GM12878 (cell line): ENCODE results near the gene FNIP1. TPM values are rescaled to one million over a fixed set of nuclear protein-coding genes. Genes with fewer than 3 reads are reported as not detected.

Experiments used
- ATAC-seq: fragments of 200-7000 bp; cut with Tn5 transposase; 3 replicates; pipeline ENCODE4 v1.9.1; 2020; ENCODE audit warnings: mild to moderate bottlenecking, moderate library complexity
- BruUV-seq: library from RNA; stranded (reverse); fragments of 400-500 nt; replicated peaks from 2 replicates; lab custom pipeline; 2021; lab: Mats Ljungman, UMichigan
- CTCF ChIA-PET: fragments of 300-600 bp; sonication (Branson Sonifier 250); formaldehyde crosslinking; extraction: SDS; loops from one replicate; lab custom pipeline; 2021; ENCODE audit warnings: inconsistent platforms; lab: Yijun Ruan, JAX
- POLR2A ChIA-PET: fragments of 350-600 bp; formaldehyde crosslinking; extraction: SDS; loops from one replicate; lab custom pipeline; 2021; ENCODE audit warnings: inconsistent platforms; lab: Charles Lee
- RAD21 ChIA-PET: fragments of 300-600 bp; sonication (Branson Sonifier 250); formaldehyde crosslinking; loops from one replicate; lab custom pipeline; 2023; ENCODE audit warnings: antibody characterized with exemption; ENCODE audit not compliant: unreplicated experiment; lab: Charles Lee
- SMC1A ChIA-PET: fragments of 300-600 bp; sonication (Branson Sonifier 250); formaldehyde crosslinking; loops from one replicate; lab custom pipeline; 2023; ENCODE audit not compliant: unreplicated experiment, uncharacterized antibody; lab: Charles Lee
- DNase-seq: peaks from one replicate; pipeline ENCODE4 v3.0.0-alpha.2; 2011; ENCODE audit warnings: low read depth, low spot score
- FAIRE-seq: peaks from 3 replicates; lab custom pipeline; 2011; peaks lifted over from hg19 to GRCh38; lab: Jason Lieb, UNC
- H2AFZ ChIP-seq: 2 replicates; pipeline ENCODE4 v1.6.0; 2011; ENCODE audit warnings: low read depth, low read length, control low read depth; ENCODE audit not compliant: control insufficient read depth
- H3K27ac ChIP-seq: 2 replicates; pipeline ENCODE4 v1.5.1; 2011; ENCODE audit warnings: control low read depth; ENCODE audit not compliant: control insufficient read depth, insufficient read depth
- H3K27me3 ChIP-seq, 2 experiments: replicated peaks in 1 of 2; 2 replicates each; pipeline versions ENCODE4 v1.6.0 to v1.6.1; 2011; ENCODE audit warnings: low read length in 1 of 2; ENCODE audit not compliant: control insufficient read depth in 2 of 2, insufficient read depth in 2 of 2
- H3K36me3 ChIP-seq, 2 experiments: 2 replicates each; pipeline ENCODE4 v1.5.1; 2011; ENCODE audit warnings: low read length in 1 of 2; ENCODE audit not compliant: control insufficient read depth in 2 of 2, insufficient read depth in 2 of 2
- H3K4me1 ChIP-seq: 2 replicates; pipeline ENCODE4 v1.6.1; 2011; ENCODE audit warnings: mild to moderate bottlenecking, low read length, moderate library complexity, mixed read lengths; ENCODE audit not compliant: control insufficient read depth, insufficient read depth
- H3K4me2 ChIP-seq: 2 replicates; pipeline ENCODE4 v1.6.0; 2011; ENCODE audit warnings: control low read depth; ENCODE audit not compliant: control insufficient read depth, insufficient read depth
- H3K4me3 ChIP-seq: fragments of 200-600 bp; sonication (generic); 2 replicates; pipeline ENCODE4 v1.5.1; 2016
- H3K79me2 ChIP-seq: 2 replicates; pipeline ENCODE4 v1.6.0; 2011; ENCODE audit warnings: low read length; ENCODE audit not compliant: control insufficient read depth, insufficient read depth
- H3K9ac ChIP-seq: 2 replicates; pipeline ENCODE4 v1.8.0; 2011; ENCODE audit warnings: low read length, control low read depth, mixed read lengths; ENCODE audit not compliant: control insufficient read depth, insufficient read depth
- H3K9me3 ChIP-seq: replicated peaks from 3 replicates; pipeline ENCODE4 v1.5.1; 2011; ENCODE audit warnings: mild to moderate bottlenecking, low read length; ENCODE audit not compliant: control insufficient read depth, insufficient read depth
- H4K20me1 ChIP-seq: 2 replicates; pipeline ENCODE4 v1.6.0; 2011; ENCODE audit not compliant: control insufficient read depth, insufficient read depth
- CBX5 ChIP-seq: sonication (generic); IDR thresholded peaks from 2 replicates; pipeline ENCODE4 v1.6.1; 2016; ENCODE audit warnings: low read depth, moderate library complexity, mild to moderate bottlenecking, inconsistent platforms
- CEBPZ ChIP-seq: fragments of 150-350 bp; IDR thresholded peaks from 2 replicates; pipeline ENCODE4 v1.6.1; 2016; ENCODE audit warnings: low read depth, low read length
- E2F8 ChIP-seq: fragments of 450-650 bp; IDR thresholded peaks from 2 replicates; pipeline ENCODE4 v1.6.1; 2018; ENCODE audit warnings: mild to moderate bottlenecking, low read depth, moderate library complexity; ENCODE audit not compliant: partially characterized antibody
- ETV6 ChIP-seq, 2 experiments: fragments of 450-650 bp in 1 of 2; IDR thresholded peaks in 1 of 2; conservative IDR thresholded peaks in 1 of 2; 2 replicates each; pipeline ENCODE4 v1.6.1; 2014; ENCODE audit warnings: antibody characterized with exemption in 1 of 2, borderline replicate concordance in 1 of 2, low read depth in 1 of 2, mild to moderate bottlenecking in 1 of 2, moderate library complexity in 1 of 2
- EZH2 ChIP-seq: IDR thresholded peaks from 2 replicates; pipeline ENCODE4 v1.6.1; 2012; ENCODE audit warnings: low read depth, mild to moderate bottlenecking, control low read depth, inconsistent platforms, low read length, borderline replicate concordance; ENCODE audit not compliant: control insufficient read depth
- HDGF ChIP-seq: fragments of 450-650 bp; IDR thresholded peaks from 2 replicates; pipeline ENCODE4 v1.6.1; 2016; ENCODE audit warnings: antibody characterized with exemption
- MAX ChIP-seq: IDR thresholded peaks from 2 replicates; pipeline ENCODE4 v1.6.1; 2012; ENCODE audit warnings: low read depth, low read length, improper control_type of control experiment
- SIX5 ChIP-seq: IDR thresholded peaks from 2 replicates; pipeline ENCODE4 v1.6.1; 2011; ENCODE audit warnings: mild to moderate bottlenecking, low read depth, low read length, moderate library complexity; ENCODE audit not compliant: severe bottlenecking
- SPI1 ChIP-seq: IDR thresholded peaks from 2 replicates; pipeline ENCODE4 v1.6.1; 2011; ENCODE audit warnings: low read depth, mild to moderate bottlenecking, low read length, moderate library complexity, borderline replicate concordance; ENCODE audit not compliant: insufficient read depth
- SUPT20H ChIP-seq: IDR thresholded peaks from 2 replicates; pipeline ENCODE4 v1.6.1; 2011; ENCODE audit warnings: low read depth, mild to moderate bottlenecking, low read length, moderate library complexity, borderline replicate concordance; ENCODE audit not compliant: control insufficient read depth
- TAF1 ChIP-seq: IDR thresholded peaks from 2 replicates; pipeline ENCODE4 v1.6.1; 2011; ENCODE audit warnings: mild to moderate bottlenecking, low read depth, low read length, borderline replicate concordance
- USF1 ChIP-seq: IDR thresholded peaks from 2 replicates; pipeline ENCODE4 v1.6.1; 2011; ENCODE audit warnings: borderline replicate concordance, low read depth, mild to moderate bottlenecking, moderate library complexity, mixed read lengths, low read length; ENCODE audit not compliant: insufficient read depth; ENCODE audit errors: extremely low read length
- ZNF274 ChIP-seq: IDR thresholded peaks from one replicate; pipeline ENCODE4 v1.8.0; 2011; ENCODE audit not compliant: insufficient read length, insufficient read depth
- WGBS: methylation state at CpG from one replicate; pipeline ENCODE4 v1.1.6; 2016; ENCODE audit warnings: low lambda C conversion rate; ENCODE audit not compliant: insufficient replicate concordance, insufficient coverage; ENCODE audit errors: missing lambda C conversion rate; 5-methylcytosine and 5-hydroxymethylcytosine counted together
- in situ Hi-C: fragments of 300-500 bp; cut with MboI; formaldehyde crosslinking; loops from 9 replicates; pipeline ENCODE4 v1.14.3; 2018; ENCODE audit warnings: mixed read lengths
- intact Hi-C: fragments of 100-400 bp; cut with micrococcal nuclease; formaldehyde crosslinking; loops from one replicate; pipeline ENCODE4 v1.14.2; 2022; ENCODE audit not compliant: unreplicated experiment
- polyA plus RNA-seq, 11 experiments: library from polyadenylated mRNA; depleted of rRNA in 4 of 11; unstranded in 6 of 11; stranded (reverse) in 5 of 11; fragments of >200 nt; fragmentation: Nextera tagmentation in 4 of 11; fragmentation: Illumina TruSeq in 1 of 11; extraction: Ambion mirVana in 4 of 11; extraction: Trizol in 1 of 11; gene quantifications; 1 replicate in 1 of 11; 2 replicates in 10 of 11; pipeline versions ENCODE4 v1.2.1 to v1.2.3, GENCODE V29; 2011 to 2016; ENCODE audit warnings: inconsistent platforms in 2 of 11, missing spikeins in 2 of 11, low read depth in 1 of 11
- total RNA-seq, 4 experiments: library from RNA; depleted of rRNA in 3 of 4; stranded (reverse); fragments of >200 nt in 3 of 4; fragmentation: Illumina TruSeq in 1 of 4; extraction: Trizol in 1 of 4; gene quantifications; 2 replicates each; pipeline versions ENCODE4 v1.2.1 to v1.2.3, GENCODE V29; 2013 to 2021

The FNIP1 gene
- total and polyA plus RNA-seq, 10 of the 15 experiments (the other 5 are each of a cell fraction or from before 2014, with no cell fraction given): 4.3 to 18.0 (median 14.0) TPM

GRCh38 chr5:131776450-131776849, 20.4 kb downstream of the FNIP1 start (continued):
- TF ChIP-seq CEBPZ (no peak), USF1 (no peak), CBX5 (no peak), SIX5 (no peak)

DNA sequence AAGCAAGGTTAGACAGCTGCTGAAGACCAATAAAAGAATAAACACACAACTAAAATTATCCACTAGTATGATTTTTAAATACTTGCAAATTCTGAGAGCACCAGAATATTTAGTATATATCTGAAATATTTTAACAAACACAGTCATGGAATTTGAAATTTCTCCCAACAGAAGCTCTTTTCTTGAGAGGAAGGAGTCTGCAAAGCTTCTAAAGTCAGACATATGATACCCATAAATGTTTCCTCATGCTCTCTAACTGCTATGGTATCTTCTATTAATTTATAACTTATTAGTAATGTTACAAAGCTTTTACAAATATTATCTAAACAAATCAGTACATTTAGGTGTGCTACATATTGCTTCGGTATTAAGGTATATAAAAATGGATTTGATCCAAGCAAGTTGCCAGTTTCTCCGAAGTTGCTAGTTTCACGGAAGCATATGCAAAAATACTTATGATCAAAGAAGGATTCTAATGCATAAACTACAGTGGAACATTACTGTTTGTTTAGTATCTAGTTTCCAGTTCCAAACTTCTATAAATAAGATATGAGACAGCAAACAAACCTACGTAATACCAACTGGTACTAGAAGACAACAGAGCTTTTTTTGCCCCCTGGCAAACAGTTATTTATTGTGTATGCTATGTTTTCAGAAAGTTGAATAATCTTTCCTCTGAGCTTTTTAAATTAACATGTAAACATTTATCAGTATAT, 22.0 kb downstream of the FNIP1 start:
- FAIRE-seq: no peak
- H3K4me3 ChIP-seq: no peak overlapping the region
- DNase-seq: no peak
- H3K9me3 ChIP-seq: no peaks in the 10 kb centered on the region
- CTCF ChIA-PET: interaction anchor here (0.9 kb wide), 1 partner anchor 185 kb away, joined by 3 read pairs; no protein-coding TSS in a partner anchor
- no peak for ATAC-seq
- POLR2A ChIA-PET: interaction anchor here (1.2 kb wide), 2 partner anchors 13 to 24 kb away, joined by 3 read pairs; no protein-coding TSS in a partner anchor
- no peaks in the 10 kb centered on the region for H3K27me3 ChIP-seq
- RAD21 ChIA-PET: no interaction called here
- H3K9ac ChIP-seq: no peak overlapping the region
- SMC1A ChIA-PET: no interaction called here
- 97% methylated on average over 4 of the region's 4 CpGs for WGBS
- in situ Hi-C loops: no loop called here
- no peaks in the 10 kb centered on the region for H4K20me1 ChIP-seq
- no peaks in the 10 kb centered on the region for H3K4me1 ChIP-seq
- H3K27ac ChIP-seq: no peak overlapping the region
- intact Hi-C loops: no loop called here
- H3K79me2 ChIP-seq: peaks cover 37% of the 10 kb centered on the region
- H3K36me3 ChIP-seq: no peaks in the 10 kb centered on the region
- no peak overlapping the region for H2AFZ ChIP-seq
- no peak overlapping the region for H3K4me2 ChIP-seq
- BruUV-seq: no TSS peak
- TF ChIP-seq HDGF: no peak
- TF ChIP-seq E2F8: no peak
- TF ChIP-seq TAF1: no peak
- TF ChIP-seq SUPT20H: no peak
- TF ChIP-seq SPI1: no peak
- no peak for TF ChIP-seq MAX
- no peak for TF ChIP-seq ETV6 (conservative IDR thresholded peaks at IDR 0.05 in 1 of 2, IDR thresholded peaks at IDR 0.05 in 1 of 2; ENCODE audit: borderline replicate concordance in 1 of 2, low read depth in 1 of 2)
- TF ChIP-seq ZNF274: no peak
- TF ChIP-seq EZH2: no peak
